ENCODE data around the gene N4BP2. TPM values are rescaled to one million over a fixed set of nuclear protein-coding genes. Genes with fewer than 3 reads are reported as not detected.
"Not testable (repeated sequence)": the region's sequence is repeated elsewhere in the genome, so short reads cannot be mapped to it uniquely, and the experiment has no call there.

The N4BP2 gene
- total RNA-seq, 1 donor from 2014 or later, result 41.0 TPM

- Mint-ChIP-seq H3K4me1 (no peaks in the 10 kb centered on the region), H3K4me3 (no peak overlapping the region), H3K27ac (no peak overlapping the region), H3K36me3 (peaks cover 19% of the 10 kb centered on the region), H3K9me3 (peaks cover 3% of the 10 kb centered on the region), H3K27me3 (ENCODE audit: low read depth) (no peaks in the 10 kb centered on the region)
- no peak for TF ChIP-seq CTCF (IDR thresholded peaks at IDR 0.05; ENCODE audit: unreplicated experiment)
- no peak for DNase-seq (ENCODE audit: low spot score in 2 of 2, unreplicated experiment in 2 of 2)
Measured at GRCh38 chr4:40099010-40099409, 42.4 kb downstream of the N4BP2 start.

GRCh38 chr4:40107150-40107549 lies 50.5 kb downstream of the N4BP2 start:
- H3K4me3 Mint-ChIP-seq; DNase-seq (ENCODE audit: low spot score in 2 of 2, unreplicated experiment in 2 of 2); H3K9me3 Mint-ChIP-seq; H3K27me3 Mint-ChIP-seq (ENCODE audit: low read depth); H3K4me1 Mint-ChIP-seq; H3K27ac Mint-ChIP-seq: not testable (repeated sequence)
- H3K36me3 Mint-ChIP-seq, result peaks cover 49% of the 10 kb centered on the region

GRCh38 chr4:40112027-40112792 lies 55.6 kb downstream of the N4BP2 start:
- Mint-ChIP-seq H3K27ac (peak overlapping the region; percentile 66), H3K36me3 (peaks cover 37% of the 10 kb centered on the region), H3K4me3 (no peak overlapping the region), H3K27me3 (ENCODE audit: low read depth) (no peaks in the 10 kb centered on the region), H3K9me3 (no peaks in the 10 kb centered on the region), H3K4me1 (no peaks in the 10 kb centered on the region)
- no peak for DNase-seq (ENCODE audit: low spot score in 2 of 2, unreplicated experiment in 2 of 2)
- no peak for TF ChIP-seq CTCF (IDR thresholded peaks at IDR 0.05; ENCODE audit: unreplicated experiment)

GRCh38 chr4:40114206-40114605 lies 57.6 kb downstream of the N4BP2 start:
- H3K27ac Mint-ChIP-seq, result peak overlapping the region; percentile 35
- H3K36me3 Mint-ChIP-seq, result peaks cover 31% of the 10 kb centered on the region
- no peak for DNase-seq (ENCODE audit: low spot score in 2 of 2, unreplicated experiment in 2 of 2)

GRCh38 chr4:40118861-40119260 lies 62.2 kb downstream of the N4BP2 start:
- no peak overlapping the region for H3K4me3 Mint-ChIP-seq
- no peak for DNase-seq (ENCODE audit: low spot score in 2 of 2, unreplicated experiment in 2 of 2)
- H3K27ac Mint-ChIP-seq, result no peak overlapping the region
- no peak for TF ChIP-seq CTCF (IDR thresholded peaks at IDR 0.05; ENCODE audit: unreplicated experiment)
- peaks cover 16% of the 10 kb centered on the region for H3K4me1 Mint-ChIP-seq
- no peaks in the 10 kb centered on the region for H3K9me3 Mint-ChIP-seq
- no peaks in the 10 kb centered on the region for H3K27me3 Mint-ChIP-seq (ENCODE audit: low read depth)
- peaks cover 26% of the 10 kb centered on the region for H3K36me3 Mint-ChIP-seq

More at GRCh38 chr4:40114206-40114605, 57.6 kb downstream of the N4BP2 start:
- H3K4me3 Mint-ChIP-seq, result no peak overlapping the region
- H3K9me3 Mint-ChIP-seq, result no peaks in the 10 kb centered on the region
- no peak for TF ChIP-seq CTCF (IDR thresholded peaks at IDR 0.05; ENCODE audit: unreplicated experiment)
- no peaks in the 10 kb centered on the region for H3K27me3 Mint-ChIP-seq (ENCODE audit: low read depth)
- H3K4me1 Mint-ChIP-seq, result peaks cover 8% of the 10 kb centered on the region

GRCh38 chr4:40119344-40119743 lies 62.7 kb downstream of the N4BP2 start:
- Mint-ChIP-seq H3K27me3 (ENCODE audit: low read depth) (no peaks in the 10 kb centered on the region), H3K4me3 (no peak overlapping the region), H3K4me1 (peaks cover 16% of the 10 kb centered on the region), H3K27ac (peak overlapping the region; percentile 9), H3K36me3 (peaks cover 24% of the 10 kb centered on the region), H3K9me3 (no peaks in the 10 kb centered on the region)
- TF ChIP-seq CTCF (IDR thresholded peaks at IDR 0.05; ENCODE audit: unreplicated experiment), result no peak
- DNase-seq (ENCODE audit: low spot score in 2 of 2, unreplicated experiment in 2 of 2), result no peak
